HEK293 (cell line): ENCODE measurements around the gene DPH6.

Experiments used
- CTCF ChIA-PET: fragments of 350-600 bp; formaldehyde crosslinking; extraction: SDS; loops from one replicate; lab custom pipeline; 2021; ENCODE audit warnings: antibody characterized with exemption; lab: Yijun Ruan, JAX
- POLR2A ChIA-PET: fragments of 300-600 bp; formaldehyde crosslinking; extraction: SDS; loops from one replicate; lab custom pipeline; 2020; ENCODE audit warnings: antibody characterized with exemption, inconsistent platforms; lab: Yijun Ruan, JAX
- H3K27ac ChIP-seq: fragments of 200-500 bp; sonication (Bioruptor generic); 2 replicates; pipeline ENCODE4 v1.5.1; 2014; ENCODE audit warnings: low read depth, low read length, control low read depth, inconsistent platforms; ENCODE audit errors: extremely low read depth
- H3K36me3 ChIP-seq, 2 experiments: fragments of 200-500 bp in 1 of 2; sonication (Bioruptor generic) in 1 of 2; 1 replicate in 1 of 2; 2 replicates in 1 of 2; pipeline ENCODE4 v1.5.1; 2014 to 2017; ENCODE audit warnings: inconsistent platforms in 2 of 2, low read length in 2 of 2; ENCODE audit not compliant: control insufficient read depth in 2 of 2, insufficient read depth in 1 of 2
- H3K4me1 ChIP-seq: fragments of 200-500 bp; sonication (Bioruptor generic); 2 replicates; pipeline ENCODE4 v1.5.1; 2014; ENCODE audit warnings: mild to moderate bottlenecking, low read length, inconsistent platforms; ENCODE audit not compliant: control insufficient read depth, insufficient read depth
- H3K4me3 ChIP-seq: 2 replicates; pipeline ENCODE4 v1.5.1; 2011; ENCODE audit warnings: low read depth, mild to moderate bottlenecking, control low read depth, low read length, moderate library complexity
- H3K9me3 ChIP-seq: fragments of 200-500 bp; sonication (Bioruptor generic); 2 replicates; pipeline ENCODE4 v1.5.1; 2014; ENCODE audit warnings: low read depth, low read length, inconsistent platforms; ENCODE audit not compliant: control insufficient read depth, insufficient read depth
- BCL6B ChIP-seq: fragments of 450-650 bp; formaldehyde crosslinking; IDR thresholded peaks from 2 replicates; pipeline ENCODE4 v1.5.1; 2017; ENCODE audit warnings: missing biosample characterization, missing genetic modification characterization
- INSM2 ChIP-seq: fragments of 450-650 bp; formaldehyde crosslinking; IDR thresholded peaks from 2 replicates; pipeline ENCODE4 v1.5.1; 2016; ENCODE audit warnings: missing biosample characterization, missing genetic modification characterization
- KLF10 ChIP-seq: fragments of 450-650 bp; IDR thresholded peaks from 2 replicates; pipeline ENCODE4 v1.5.1; 2018; ENCODE audit warnings: missing biosample characterization, mild to moderate bottlenecking, missing genetic modification characterization
- RBAK ChIP-seq: fragments of 450-650 bp; formaldehyde crosslinking; IDR thresholded peaks from 2 replicates; pipeline ENCODE4 v1.5.1; 2016; ENCODE audit warnings: missing biosample characterization, missing genetic modification characterization
- REPIN1 ChIP-seq: fragments of 450-650 bp; formaldehyde crosslinking; IDR thresholded peaks from 2 replicates; pipeline ENCODE4 v1.5.1; 2017; ENCODE audit warnings: missing biosample characterization, missing genetic modification characterization, low read depth
- YY1 ChIP-seq: fragments of 450-650 bp; formaldehyde crosslinking; IDR thresholded peaks from 2 replicates; pipeline ENCODE4 v1.5.1; 2018; ENCODE audit warnings: missing biosample characterization, missing genetic modification characterization
- ZBTB48 ChIP-seq: fragments of 450-650 bp; formaldehyde crosslinking; IDR thresholded peaks from 2 replicates; pipeline ENCODE4 v1.5.1; 2016; ENCODE audit warnings: missing biosample characterization, missing genetic modification characterization
- ZBTB8A ChIP-seq: fragments of 450-650 bp; formaldehyde crosslinking; IDR thresholded peaks from 2 replicates; pipeline ENCODE4 v1.5.1; 2016; ENCODE audit warnings: missing biosample characterization, missing genetic modification characterization
- ZFHX2 ChIP-seq: fragments of 450-650 bp; formaldehyde crosslinking; conservative IDR thresholded peaks from 2 replicates; pipeline ENCODE4 v1.5.1; 2016; ENCODE audit warnings: missing biosample characterization, missing genetic modification characterization
- ZNF19 ChIP-seq: fragments of 450-650 bp; formaldehyde crosslinking; IDR thresholded peaks from 2 replicates; pipeline ENCODE4; 2016; ENCODE audit warnings: missing biosample characterization, missing genetic modification characterization, low read depth
- ZNF2 ChIP-seq: fragments of 450-650 bp; formaldehyde crosslinking; IDR thresholded peaks from 2 replicates; pipeline ENCODE4 v1.5.1; 2016; ENCODE audit warnings: missing biosample characterization, missing genetic modification characterization
- ZNF266 ChIP-seq: fragments of 450-650 bp; formaldehyde crosslinking; IDR thresholded peaks from 2 replicates; pipeline ENCODE4 v1.5.1; 2016; ENCODE audit warnings: missing biosample characterization, missing genetic modification characterization, low read depth
- ZNF274 ChIP-seq, 2 experiments: fragments of 200-500 bp in 1 of 2; fragments of 450-650 bp in 1 of 2; sonication (Bioruptor generic) in 1 of 2; formaldehyde crosslinking in 1 of 2; IDR thresholded peaks; 2 replicates each; pipeline versions ENCODE4 v1.5.1 to v1.6.1; 2014 to 2016; ENCODE audit warnings: borderline replicate concordance in 1 of 2, inconsistent platforms in 1 of 2, low read length in 1 of 2, missing biosample characterization in 1 of 2, missing genetic modification characterization in 1 of 2
- ZNF335 ChIP-seq: fragments of 450-650 bp; formaldehyde crosslinking; conservative IDR thresholded peaks from 2 replicates; pipeline ENCODE4 v1.5.1; 2016; ENCODE audit warnings: missing biosample characterization, missing genetic modification characterization
- ZNF416 ChIP-seq: fragments of 450-650 bp; formaldehyde crosslinking; IDR thresholded peaks from 2 replicates; pipeline ENCODE4 v1.5.1; 2016; ENCODE audit warnings: missing biosample characterization, missing genetic modification characterization
- ZNF449 ChIP-seq: fragments of 450-650 bp; formaldehyde crosslinking; IDR thresholded peaks from 2 replicates; pipeline ENCODE4 v1.5.1; 2017; ENCODE audit warnings: missing biosample characterization, mild to moderate bottlenecking, missing genetic modification characterization, moderate library complexity
- ZNF629 ChIP-seq: fragments of 450-650 bp; formaldehyde crosslinking; IDR thresholded peaks from 2 replicates; pipeline ENCODE4 v1.5.1; 2017; ENCODE audit warnings: missing biosample characterization, missing genetic modification characterization
- ZNF658 ChIP-seq: fragments of 450-650 bp; formaldehyde crosslinking; IDR thresholded peaks from 2 replicates; pipeline ENCODE4; 2016; ENCODE audit warnings: missing biosample characterization, missing genetic modification characterization
- ZNF664 ChIP-seq: fragments of 450-650 bp; formaldehyde crosslinking; IDR thresholded peaks from 2 replicates; pipeline ENCODE4 v1.5.1; 2016; ENCODE audit warnings: missing biosample characterization, missing genetic modification characterization
- ZNF692 ChIP-seq: fragments of 450-650 bp; formaldehyde crosslinking; IDR thresholded peaks from 2 replicates; pipeline ENCODE4 v1.5.1; 2016; ENCODE audit warnings: missing biosample characterization, missing genetic modification characterization
- ZNF768 ChIP-seq: fragments of 450-650 bp; formaldehyde crosslinking; IDR thresholded peaks from 2 replicates; pipeline ENCODE4 v1.5.1; 2018; ENCODE audit warnings: missing biosample characterization, mild to moderate bottlenecking, missing genetic modification characterization
- ZNF792 ChIP-seq: fragments of 450-650 bp; formaldehyde crosslinking; IDR thresholded peaks from 2 replicates; pipeline ENCODE4 v1.5.1; 2016; ENCODE audit warnings: missing biosample characterization, missing genetic modification characterization
- ZXDB ChIP-seq: fragments of 450-650 bp; formaldehyde crosslinking; IDR thresholded peaks from 2 replicates; pipeline ENCODE4 v1.5.1; 2016; ENCODE audit warnings: missing biosample characterization, missing genetic modification characterization

The DPH6 gene

GRCh38 chr15:35481064-35481463 is 64.9 kb downstream of the DPH6 start:
- TF ChIP-seq ZNF2 (tag by site-specific recombination) (no peak), ZFHX2 (tag by site-specific recombination) (no peak), ZNF658 (no peak), ZNF629 (no peak), REPIN1 (no peak), ZNF664 (tag by site-specific recombination) (no peak), ZNF768 (tag by site-specific recombination) (no peak), INSM2 (tag by site-specific recombination) (no peak), ZBTB48 (no peak), ZNF266 (tag by site-specific recombination) (no peak), ZNF416 (tag by site-specific recombination) (no peak), ZNF449 (no peak), KLF10 (no peak), BCL6B (no peak), ZXDB (tag by site-specific recombination) (no peak)
- Histone ChIP-seq H3K4me1 (0 out of 2 replicates have a peak, but pooled peaks cover 5% of the 10 kb centered on the region), H3K27ac (no peak overlapping the region), H3K4me3 (no peak overlapping the region), H3K9me3 (no peaks in the 10 kb centered on the region), H3K36me3 (no peaks in the 10 kb centered on the region)
- CTCF ChIA-PET: no interaction called here
- POLR2A ChIA-PET: no interaction called here

GRCh38 chr15:35479423-35479822 is 66.5 kb downstream of the DPH6 start:
- Histone ChIP-seq H3K4me3 (no peak overlapping the region), H3K4me1 (0 out of 2 replicates have a peak, but pooled peaks cover 5% of the 10 kb centered on the region), H3K36me3 (no peaks in the 10 kb centered on the region), H3K27ac (no peak overlapping the region), H3K9me3 (no peaks in the 10 kb centered on the region)
- POLR2A ChIA-PET: no interaction called here
- CTCF ChIA-PET: interaction anchor here (0.6 kb wide), 1 partner anchor 191 kb away, joined by 3 read pairs; no protein-coding TSS in a partner anchor
- TF ChIP-seq ZNF274 (IDR thresholded peaks at IDR 0.05; ENCODE audit: low read length) (no peak), ZNF274 (tag by site-specific recombination; IDR thresholded peaks at IDR 0.05; ENCODE audit: borderline replicate concordance) (no peak), YY1 (tag by site-specific recombination) (no peak), ZNF335 (peak; percentile 34; the same call in 1 of the 2 replicates), ZNF792 (no peak), ZNF19 (no peak), ZNF692 (no peak), ZBTB8A (tag by site-specific recombination) (no peak), RBAK (tag by site-specific recombination) (no peak)
